ENCODE measurements around the gene RNF41.
A peak's percentile ranks its signal among the peaks of the same experiment; 100 is the strongest.

RNF41 gene

GRCh38 chr12:56234746-56235436, 13.2 kb upstream of the RNF41 start:
- DNase-seq (ENCODE audit: low read depth): no peak
- no peak overlapping the region for H3K4me3 ChIP-seq (replicated peaks; ENCODE audit: low read depth, low read length)
- TF ChIP-seq CTCF (IDR thresholded peaks at IDR 0.05; ENCODE audit: low read length, missing control alignments): no peak

- DNase-seq (ENCODE audit: low read depth): no peak
- no peak overlapping the region for H3K4me3 ChIP-seq (replicated peaks; ENCODE audit: low read depth, low read length)
- TF ChIP-seq CTCF (IDR thresholded peaks at IDR 0.05; ENCODE audit: low read length, missing control alignments): no peak
Observed at GRCh38 chr12:56231184-56231582, 9.5 kb upstream of the RNF41 start.

- DNase-seq (ENCODE audit: low read depth): no peak
- no peak for TF ChIP-seq CTCF (IDR thresholded peaks at IDR 0.05; ENCODE audit: low read length, missing control alignments)
- no peak overlapping the region for H3K4me3 ChIP-seq (replicated peaks; ENCODE audit: low read depth, low read length)
Observed at GRCh38 chr12:56230432-56231183, 8.9 kb upstream of the RNF41 start.

GRCh38 chr12:56229916-56230431, 8.3 kb upstream of the RNF41 start, which contains the start of gene SLC39A5:
TSS of gene SLC39A5 (plus strand) at chr12:56230051. CDS start at chr12:56231275, 1,224 bp downstream.
- TF ChIP-seq CTCF (IDR thresholded peaks at IDR 0.05; ENCODE audit: low read length, missing control alignments): no peak
- DNase-seq (ENCODE audit: low read depth): no peak
- H3K4me3 ChIP-seq (replicated peaks; ENCODE audit: low read depth, low read length): no peak within 1 kb of the TSS

- TF ChIP-seq CTCF (IDR thresholded peaks at IDR 0.05; ENCODE audit: low read length, missing control alignments): no peak
- no peak overlapping the region for H3K4me3 ChIP-seq (replicated peaks; ENCODE audit: low read depth, low read length)
- no peak for DNase-seq (ENCODE audit: low read depth)
Observed at GRCh38 chr12:56229082-56229481, 7.4 kb upstream of the RNF41 start.

GRCh38 chr12:56224954-56225353, 3.2 kb upstream of the RNF41 start:
- H3K4me3 ChIP-seq (replicated peaks; ENCODE audit: low read depth, low read length): peak overlapping the region; percentile 80
- no peak for DNase-seq (ENCODE audit: low read depth)
- no peak for TF ChIP-seq CTCF (IDR thresholded peaks at IDR 0.05; ENCODE audit: low read length, missing control alignments)

Data from fibroblast of pulmonary artery (primary cell).